Fibroblast of pulmonary artery (primary cell): ENCODE results near the gene ADAMTS20.

Experiments
- DNase-seq: peaks from one replicate; pipeline ENCODE4 v3.0.0-alpha.2; 2010; ENCODE audit warnings: low read depth
- H3K4me3 ChIP-seq: replicated peaks from 2 replicates; pipeline ENCODE4 v1.5.1; 2011; ENCODE audit warnings: low read depth, mild to moderate bottlenecking, control low read depth, low read length, moderate library complexity
- TF ChIP-seq, protein P1 (sequence below): IDR thresholded peaks from 2 replicates; pipeline ENCODE4 v1.5.1; 2011; ENCODE audit warnings: mild to moderate bottlenecking, control low read depth, low read length, inconsistent platforms; ENCODE audit errors: missing control alignments

Gene ADAMTS20

DNA sequence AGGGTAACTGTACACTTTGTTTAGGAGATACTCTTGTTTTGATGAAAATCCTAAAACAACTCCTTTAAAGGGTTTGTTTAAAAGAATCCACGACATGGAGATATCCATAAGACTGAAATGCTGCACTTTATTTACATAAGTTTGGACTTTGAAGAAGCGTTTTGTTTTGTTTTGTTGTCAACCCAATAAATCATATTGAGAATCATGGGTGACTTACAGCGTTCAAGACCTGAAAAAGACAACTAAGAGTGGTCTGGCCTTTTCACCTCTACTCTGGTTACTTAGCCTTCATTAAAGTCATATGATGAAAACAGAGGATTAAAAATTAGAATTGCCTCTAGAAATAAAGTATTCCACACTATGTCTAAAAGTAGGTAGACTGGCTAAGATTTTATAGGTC is 234.8 kb downstream of the ADAMTS20 start:
- TF ChIP-seq, protein P1, sequence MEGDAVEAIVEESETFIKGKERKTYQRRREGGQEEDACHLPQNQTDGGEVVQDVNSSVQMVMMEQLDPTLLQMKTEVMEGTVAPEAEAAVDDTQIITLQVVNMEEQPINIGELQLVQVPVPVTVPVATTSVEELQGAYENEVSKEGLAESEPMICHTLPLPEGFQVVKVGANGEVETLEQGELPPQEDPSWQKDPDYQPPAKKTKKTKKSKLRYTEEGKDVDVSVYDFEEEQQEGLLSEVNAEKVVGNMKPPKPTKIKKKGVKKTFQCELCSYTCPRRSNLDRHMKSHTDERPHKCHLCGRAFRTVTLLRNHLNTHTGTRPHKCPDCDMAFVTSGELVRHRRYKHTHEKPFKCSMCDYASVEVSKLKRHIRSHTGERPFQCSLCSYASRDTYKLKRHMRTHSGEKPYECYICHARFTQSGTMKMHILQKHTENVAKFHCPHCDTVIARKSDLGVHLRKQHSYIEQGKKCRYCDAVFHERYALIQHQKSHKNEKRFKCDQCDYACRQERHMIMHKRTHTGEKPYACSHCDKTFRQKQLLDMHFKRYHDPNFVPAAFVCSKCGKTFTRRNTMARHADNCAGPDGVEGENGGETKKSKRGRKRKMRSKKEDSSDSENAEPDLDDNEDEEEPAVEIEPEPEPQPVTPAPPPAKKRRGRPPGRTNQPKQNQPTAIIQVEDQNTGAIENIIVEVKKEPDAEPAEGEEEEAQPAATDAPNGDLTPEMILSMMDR, result no peak
- no peak overlapping the region for H3K4me3 ChIP-seq
- no peak for DNase-seq

DNA sequence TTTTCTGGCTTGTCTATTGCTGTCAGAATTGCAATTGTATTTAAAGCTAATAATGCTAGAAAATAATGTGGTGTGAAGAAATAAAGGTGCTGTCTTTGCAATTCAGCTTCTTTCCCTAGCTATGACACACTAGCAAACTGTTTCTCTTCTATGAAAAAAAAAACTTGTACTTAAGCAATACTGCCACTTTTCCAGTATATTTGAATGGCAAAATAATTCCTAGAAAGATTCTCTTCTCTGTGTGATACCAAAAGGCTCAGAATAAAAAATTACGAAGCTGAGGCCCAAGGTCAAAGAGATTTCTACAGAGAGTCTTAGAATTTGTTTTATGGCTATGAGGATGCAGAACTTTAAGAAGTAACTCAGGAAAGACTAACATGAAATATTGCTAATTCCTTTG is 235.5 kb downstream of the ADAMTS20 start:
- H3K4me3 ChIP-seq, result no peak overlapping the region
- DNase-seq, result no peak
- TF ChIP-seq, protein P1, result no peak

DNA sequence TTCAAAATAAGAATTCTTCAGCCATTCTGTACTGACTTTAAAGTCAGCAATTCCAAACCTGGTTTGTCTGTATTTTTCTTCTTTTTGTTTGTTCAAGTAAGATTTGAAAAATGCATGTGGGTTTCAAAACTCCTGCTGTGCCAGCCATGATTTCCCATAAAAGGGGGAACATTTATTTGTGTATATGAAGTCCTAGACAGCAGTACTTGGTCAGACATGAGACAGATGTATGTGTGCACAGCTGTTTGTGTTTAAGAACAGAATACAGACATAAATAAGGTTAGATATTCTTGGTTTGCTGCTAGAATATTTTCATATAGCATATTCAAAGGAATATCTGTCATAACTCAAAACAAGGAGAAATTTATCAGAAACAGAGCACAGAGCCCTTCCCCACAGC is 236.0 kb downstream of the ADAMTS20 start:
- no peak overlapping the region for H3K4me3 ChIP-seq
- DNase-seq, result no peak
- TF ChIP-seq, protein P1, result no peak

DNA sequence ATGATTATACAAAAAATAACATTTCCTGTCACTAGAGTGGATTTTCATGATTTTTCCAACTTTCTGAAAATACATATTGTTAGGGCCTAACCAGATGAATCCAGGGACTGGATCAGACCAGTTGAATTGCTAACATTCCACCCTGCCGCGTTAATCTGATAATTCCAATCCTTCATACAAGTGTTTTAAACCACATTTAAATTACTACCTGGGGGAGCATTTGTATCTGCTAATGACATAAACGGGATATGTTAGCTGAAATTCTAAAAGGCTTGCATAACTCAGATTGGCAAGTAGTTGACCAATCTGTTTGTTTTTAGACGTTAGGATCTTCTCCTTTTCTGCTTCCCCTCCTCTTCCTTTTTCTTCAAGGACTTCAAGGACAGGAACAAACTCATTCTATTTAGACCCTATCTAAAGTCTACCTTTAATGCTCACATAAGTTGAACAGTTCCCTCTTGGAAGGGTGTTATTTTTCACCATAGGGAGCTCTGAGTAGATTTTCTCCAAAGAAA is 239.0 kb downstream of the ADAMTS20 start:
- no peak overlapping the region for H3K4me3 ChIP-seq
- no peak for DNase-seq
- TF ChIP-seq, protein P1, result no peak

DNA sequence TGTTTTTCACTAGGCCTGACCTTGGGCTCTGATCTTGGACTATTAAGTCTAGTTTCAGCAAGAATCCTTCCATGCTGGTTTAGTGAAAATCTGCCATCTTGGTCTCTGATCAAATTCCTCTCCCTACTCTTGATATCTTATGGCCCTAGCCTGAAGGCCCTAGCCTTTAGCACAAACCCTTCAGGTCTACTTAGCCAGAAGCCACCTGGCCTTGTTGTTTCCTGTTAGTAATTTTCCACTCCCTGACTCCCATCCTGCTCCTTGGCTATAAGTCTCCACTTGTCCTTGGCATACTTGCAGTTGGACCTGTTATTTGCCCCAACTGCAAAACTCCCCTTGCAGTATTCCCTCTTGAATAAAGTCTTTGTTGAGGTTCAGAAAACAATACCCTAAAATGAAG is 241.4 kb downstream of the ADAMTS20 start:
- H3K4me3 ChIP-seq, result no peak overlapping the region
- DNase-seq, result no peak
- TF ChIP-seq, protein P1, result no peak

DNA sequence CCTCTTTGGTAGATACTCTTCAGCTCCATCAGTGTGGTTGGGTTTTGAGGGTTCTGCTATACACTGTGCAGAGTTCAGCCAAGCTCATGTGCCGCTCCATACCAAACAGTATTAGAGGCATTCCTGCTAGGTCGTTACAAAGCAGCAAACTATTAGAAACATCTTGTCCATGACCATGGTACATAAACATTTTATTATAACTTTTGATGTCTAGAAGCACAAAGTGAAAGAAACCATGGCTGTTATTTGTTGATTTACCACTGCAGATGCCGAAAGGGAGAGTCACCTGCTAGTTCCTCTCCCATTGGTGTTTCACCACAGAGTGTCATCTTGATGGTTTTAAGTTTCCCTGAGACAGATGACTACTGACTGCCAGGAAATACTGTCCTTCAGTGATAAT is 242.0 kb downstream of the ADAMTS20 start:
- no peak overlapping the region for H3K4me3 ChIP-seq
- TF ChIP-seq, protein P1, result no peak
- no peak for DNase-seq

DNA sequence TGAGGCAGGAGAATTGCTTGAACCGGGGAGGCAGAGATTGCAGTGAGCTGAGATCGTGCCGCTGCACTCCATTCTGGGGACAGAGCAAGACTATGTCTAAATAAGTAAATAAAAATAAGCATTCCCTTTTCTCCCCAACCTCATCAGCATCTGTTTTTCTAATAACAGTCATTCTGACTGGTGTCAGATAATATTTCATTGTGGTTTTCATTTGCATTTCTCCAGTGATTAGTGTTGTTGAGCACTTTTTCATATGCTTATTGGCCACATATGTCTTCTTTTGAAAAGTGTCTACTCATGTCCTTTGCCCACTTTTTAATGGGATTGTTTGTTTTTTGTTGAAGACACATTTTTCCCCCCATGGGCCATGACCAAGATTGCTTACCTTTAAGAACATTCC is 243.2 kb downstream of the ADAMTS20 start:
- DNase-seq, result no peak
- TF ChIP-seq, protein P1, result no peak
- no peak overlapping the region for H3K4me3 ChIP-seq
